Right atrium auricular region (tissue), 2 donors: ENCODE data around the gene SPTLC2. TPM values are rescaled to one million over a fixed set of nuclear protein-coding genes. Genes with fewer than 3 reads are reported as not detected.

Experiments used
- DNase-seq: peaks from one replicate; pipeline ENCODE4 v3.0.0-alpha.2; 2019; ENCODE audit warnings: low spot score
- H3K27ac ChIP-seq, 2 donors: fragments of 200-600 bp; sonication (generic); 1 replicate in 1 of 2; 2 replicates in 1 of 2; pipeline ENCODE4 v1.5.1; 2016 to 2019
- H3K27me3 ChIP-seq, 2 donors: fragments of 200-600 bp; sonication (generic); one replicate each; pipeline versions ENCODE4 v1.5.1 to v1.6.0; 2017 to 2019
- H3K36me3 ChIP-seq: fragments of 200-600 bp; sonication (generic); one replicate; pipeline ENCODE4 v1.5.1; 2016
- H3K4me1 ChIP-seq, 2 donors: fragments of 200-600 bp; sonication (generic); one replicate each; pipeline versions ENCODE4 v1.5.1 to v1.6.0; 2017 to 2019
- H3K4me3 ChIP-seq, 2 donors: fragments of 200-600 bp; sonication (generic); 1 replicate in 1 of 2; 2 replicates in 1 of 2; pipeline ENCODE4 v1.5.1; 2017 to 2019; ENCODE audit warnings: mild to moderate bottlenecking in 1 of 2, moderate library complexity in 1 of 2
- H3K9me3 ChIP-seq, 2 donors: fragments of 200-600 bp; sonication (generic); one replicate each; pipeline ENCODE4 v1.5.1; 2019
- CTCF ChIP-seq, 2 donors: fragments of 200-600 bp; sonication (generic); IDR thresholded peaks; one replicate each; pipeline ENCODE4 v1.5.1; 2019; ENCODE audit warnings: antibody characterized with exemption in 2 of 2
- total RNA-seq, 2 donors: library from RNA; depleted of rRNA; stranded (reverse); fragments of >200 nt; gene quantifications; one replicate each; pipeline ENCODE4 v1.1.0, GENCODE V29; 2016

The SPTLC2 gene
- total RNA-seq, 2 donors from 2014 or later: 11.3 to 14.0 TPM

GRCh38 chr14:77618381-77618970 is 2.0 kb upstream of the SPTLC2 start:
- Histone ChIP-seq H3K4me3 (no peak overlapping the region), H3K4me1 (peaks cover 0 to 15% of the 10 kb centered on the region in 2 donors), H3K27me3 (no peaks in the 10 kb centered on the region), H3K9me3 (no peaks in the 10 kb centered on the region), H3K27ac (no peak overlapping the region), H3K36me3 (no peaks in the 10 kb centered on the region)
- DNase-seq: no peak
- no peak for TF ChIP-seq CTCF (IDR thresholded peaks at IDR 0.05)

DNA sequence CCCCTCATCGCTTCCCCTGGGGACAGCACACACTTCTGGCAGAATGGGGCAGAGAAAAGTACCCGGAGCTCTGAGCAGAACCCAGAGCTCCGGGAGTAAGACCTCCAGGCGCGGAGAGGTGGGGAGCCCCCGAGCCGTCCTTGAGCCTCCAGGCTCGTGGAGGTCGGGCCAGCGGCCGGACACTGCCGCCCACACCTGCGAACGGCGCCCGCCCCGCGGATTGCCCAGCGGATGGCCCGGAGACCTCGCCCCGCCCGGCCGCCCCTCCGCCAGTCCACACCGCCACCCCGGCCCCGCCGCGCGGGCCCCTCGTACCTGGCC is 344 bp downstream of the SPTLC2 start:
- peaks cover 0 to 15% of the 10 kb centered on the region in 2 donors for H3K4me1 ChIP-seq
- H3K4me3 ChIP-seq: peak overlapping the region; percentile 66 to 83
- no peaks in the 10 kb centered on the region for H3K36me3 ChIP-seq
- peak overlapping the region; percentile 76 to 81 for H3K27ac ChIP-seq
- no peaks in the 10 kb centered on the region for H3K27me3 ChIP-seq
- no peak for DNase-seq
- no peaks in the 10 kb centered on the region for H3K9me3 ChIP-seq
- no peak for TF ChIP-seq CTCF (IDR thresholded peaks at IDR 0.05)

GRCh38 chr14:77615361-77616132 is 890 bp downstream of the SPTLC2 start:
- DNase-seq: no peak

DNA sequence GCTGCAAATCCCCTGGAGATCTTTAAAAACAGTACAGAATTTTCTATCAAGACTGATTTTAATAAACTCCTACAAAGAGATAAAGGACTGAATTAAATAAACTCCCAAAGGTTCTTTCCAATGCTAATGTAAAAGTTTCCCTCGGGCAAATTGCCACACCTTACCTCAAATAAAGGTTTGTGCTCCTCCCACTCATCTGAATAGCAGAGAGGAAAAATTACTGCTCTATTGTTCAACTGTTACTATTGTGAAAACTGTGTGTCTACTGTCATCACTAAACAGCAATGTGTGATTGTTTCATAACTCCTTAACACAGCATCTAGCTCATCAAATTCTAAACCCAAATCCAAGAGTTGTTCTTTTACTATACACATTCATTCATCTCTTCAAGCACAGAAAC is 3.2 kb downstream of the SPTLC2 start:
- no peak for DNase-seq
- TF ChIP-seq CTCF (IDR thresholded peaks at IDR 0.05): no peak
- no peak overlapping the region for H3K4me3 ChIP-seq
- no peaks in the 10 kb centered on the region for H3K27me3 ChIP-seq
- no peak overlapping the region for H3K27ac ChIP-seq
- no peaks in the 10 kb centered on the region for H3K36me3 ChIP-seq
- H3K9me3 ChIP-seq: no peaks in the 10 kb centered on the region
- peaks cover 0 to 15% of the 10 kb centered on the region in 2 donors for H3K4me1 ChIP-seq

More at GRCh38 chr14:77615361-77616132, 890 bp downstream of the SPTLC2 start:
- peak overlapping the region; percentile 76 to 81 for H3K27ac ChIP-seq
- no peaks in the 10 kb centered on the region for H3K27me3 ChIP-seq
- H3K4me1 ChIP-seq: peaks cover 0 to 15% of the 10 kb centered on the region in 2 donors
- peak overlapping the region; percentile 66 to 83 for H3K4me3 ChIP-seq
- H3K36me3 ChIP-seq: no peaks in the 10 kb centered on the region
- no peak for TF ChIP-seq CTCF (IDR thresholded peaks at IDR 0.05)
- H3K9me3 ChIP-seq: no peaks in the 10 kb centered on the region

DNA sequence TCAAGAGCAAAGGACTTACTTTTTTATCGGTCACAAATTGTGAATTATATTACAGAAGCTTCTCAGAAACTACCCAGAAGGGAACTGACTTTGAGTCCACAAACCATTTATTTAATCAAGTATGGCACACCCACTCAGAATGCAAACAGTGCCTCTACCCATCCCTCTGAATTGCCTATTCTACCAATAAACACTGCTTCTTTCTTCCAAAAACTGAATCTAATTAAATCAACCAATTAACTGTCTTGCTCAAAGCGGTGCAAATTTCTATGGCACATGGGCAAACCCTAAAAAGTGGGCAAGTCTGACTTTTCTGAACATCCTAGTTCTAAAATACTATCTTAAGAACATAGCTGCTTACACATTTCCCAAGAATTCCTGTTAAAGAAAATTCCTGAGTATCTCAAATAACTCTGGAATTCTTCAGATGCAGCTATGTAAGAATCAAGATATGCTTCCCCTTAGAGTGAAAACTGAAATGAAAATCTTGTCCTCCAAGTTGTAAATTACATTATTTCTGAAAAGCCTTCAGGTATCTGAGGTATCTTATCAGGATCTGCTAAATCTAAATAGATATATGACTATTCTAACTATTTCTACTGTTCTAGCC is 4.3 kb downstream of the SPTLC2 start:
- Histone ChIP-seq H3K4me3 (no peak overlapping the region), H3K9me3 (no peaks in the 10 kb centered on the region), H3K27ac (no peak overlapping the region), H3K27me3 (no peaks in the 10 kb centered on the region), H3K4me1 (peaks cover 0 to 12% of the 10 kb centered on the region in 2 donors), H3K36me3 (no peaks in the 10 kb centered on the region)
- no peak for DNase-seq
- no peak for TF ChIP-seq CTCF (IDR thresholded peaks at IDR 0.05)
